ENCODE data around the gene SCARB1.

The SCARB1 gene

DNA sequence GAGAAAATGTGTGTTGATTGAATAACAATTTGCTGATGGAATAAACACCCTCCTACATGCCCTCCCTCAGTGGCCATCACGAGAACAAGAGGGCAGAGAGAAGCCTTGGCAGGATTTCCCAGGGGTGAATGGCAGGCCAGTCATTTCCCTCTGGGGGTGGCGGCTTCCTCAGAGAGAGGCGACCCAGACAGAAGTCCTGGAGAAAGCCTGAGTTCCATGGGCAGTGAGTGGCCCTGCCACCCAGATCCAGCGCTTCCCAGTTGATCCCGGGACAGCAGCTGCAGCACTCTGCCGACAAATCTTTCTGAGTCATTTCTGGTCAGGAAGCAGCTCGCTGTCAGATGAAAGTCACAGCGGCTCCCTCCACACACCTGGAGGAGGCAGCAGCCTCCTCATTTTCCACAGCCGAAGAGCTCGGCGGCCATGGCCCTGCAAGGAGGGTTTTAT, 123.0 kb downstream of the SCARB1 start:
- DNase-seq = no peak

DNA sequence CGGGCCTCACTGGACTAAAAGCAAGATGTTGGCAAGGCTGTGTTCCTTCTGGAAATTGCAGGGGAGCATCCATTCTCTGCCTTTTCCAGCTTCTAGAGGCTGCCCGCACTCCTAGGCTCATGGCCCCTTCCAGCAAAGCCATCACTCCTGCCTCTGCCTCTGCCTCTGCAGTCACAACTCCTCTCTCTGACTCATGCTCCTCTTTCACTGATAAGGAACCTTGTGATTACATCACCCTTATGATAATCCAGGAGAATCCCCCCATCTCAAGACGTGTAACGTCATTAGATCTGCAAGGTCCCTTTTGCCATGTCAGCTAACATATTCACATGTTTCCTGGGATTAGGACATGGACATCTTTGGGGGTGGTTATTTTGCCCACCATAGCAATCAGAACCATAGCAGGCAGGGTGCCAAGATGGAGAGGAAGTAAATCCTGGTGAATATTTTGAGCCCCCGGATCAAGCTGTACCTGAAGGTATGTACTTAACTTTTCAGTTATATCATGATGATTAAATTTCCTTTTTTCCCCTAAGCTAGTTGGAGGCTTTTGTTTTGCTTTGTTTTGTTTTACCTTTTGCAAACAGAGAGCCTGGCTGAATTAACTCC, 123.6 kb downstream of the SCARB1 start:
- no peak for DNase-seq

DNA sequence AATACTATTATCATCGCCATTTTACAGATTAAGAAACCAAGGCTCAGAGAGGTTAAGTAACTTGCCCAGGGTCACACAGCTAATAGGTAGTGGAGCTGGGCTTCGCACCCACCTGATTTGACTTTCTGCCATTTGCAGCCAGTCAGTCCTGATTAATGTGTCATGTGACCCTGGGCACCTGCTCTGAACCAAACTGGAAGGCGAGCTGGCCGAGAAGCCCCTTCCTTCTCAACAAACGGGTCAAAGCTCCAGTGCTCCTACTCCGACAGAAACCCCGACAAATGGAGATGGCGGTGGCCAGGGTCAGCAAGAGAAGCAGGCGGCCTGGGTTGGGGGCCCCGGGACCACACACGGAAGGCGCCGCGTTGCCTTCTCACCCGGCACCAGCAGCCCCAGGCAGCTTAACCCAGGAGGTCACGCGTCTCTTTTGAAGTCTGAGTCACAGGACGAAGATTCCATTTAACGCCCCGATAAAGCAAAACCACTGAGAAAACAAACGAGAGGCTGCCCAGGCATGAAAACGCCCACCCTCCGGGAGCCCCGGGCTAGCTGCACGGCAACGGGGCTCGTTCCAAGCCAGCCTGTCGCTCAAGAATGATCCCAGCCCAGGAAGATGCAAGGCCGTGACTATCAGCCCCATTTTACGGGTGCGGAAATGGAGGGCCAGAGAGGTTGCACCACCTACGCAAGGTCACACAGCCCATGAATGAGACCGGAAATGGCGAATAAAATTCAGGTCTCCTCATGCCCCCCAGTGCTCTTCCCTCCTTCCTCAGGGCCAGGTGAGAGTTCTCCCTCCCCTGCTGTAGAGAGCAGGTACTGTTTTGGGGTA, 124.8 kb downstream of the SCARB1 start:
- DNase-seq = no peak

DNA sequence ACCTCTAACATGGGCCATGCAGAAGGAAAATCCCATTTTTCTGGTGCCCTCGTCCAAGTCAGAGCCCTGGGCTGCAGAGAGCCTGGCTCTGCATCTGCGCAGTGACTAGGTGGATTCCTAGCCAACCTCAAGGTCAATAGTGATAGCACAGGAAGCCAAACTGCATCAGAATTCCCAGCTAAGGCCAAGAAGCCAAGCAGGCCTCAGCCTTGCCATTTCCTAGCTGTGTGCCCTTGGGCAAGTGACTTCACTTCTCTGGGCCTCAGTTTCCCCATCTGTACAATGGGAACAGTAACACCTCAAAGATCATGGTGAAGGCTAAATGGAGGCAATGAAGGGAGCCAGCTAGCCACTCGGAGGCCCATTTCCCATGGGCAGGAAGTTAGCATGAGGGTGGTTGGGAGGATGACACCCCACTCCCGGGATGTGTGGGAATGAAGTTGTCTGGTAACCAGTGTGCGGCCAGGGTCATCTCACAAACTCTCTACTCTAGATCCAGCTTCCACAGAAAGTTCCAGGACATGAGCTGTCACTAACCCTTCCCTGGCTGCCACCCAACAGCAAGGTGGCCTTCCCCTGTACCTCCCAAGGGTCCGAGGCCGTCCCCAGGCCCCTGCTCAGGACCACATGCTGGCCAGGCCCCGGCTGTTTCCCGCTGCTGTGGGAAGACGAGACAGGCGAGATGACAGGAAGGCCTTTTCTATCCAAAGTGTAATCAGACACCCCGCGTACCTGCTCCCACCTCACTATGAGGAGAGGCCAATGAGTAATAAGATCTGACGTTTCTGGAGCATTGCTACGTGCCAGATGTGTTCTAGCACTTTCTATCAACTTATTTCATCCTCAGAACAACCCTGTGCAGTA, 125.7 kb downstream of the SCARB1 start:
- DNase-seq = no peak

DNA sequence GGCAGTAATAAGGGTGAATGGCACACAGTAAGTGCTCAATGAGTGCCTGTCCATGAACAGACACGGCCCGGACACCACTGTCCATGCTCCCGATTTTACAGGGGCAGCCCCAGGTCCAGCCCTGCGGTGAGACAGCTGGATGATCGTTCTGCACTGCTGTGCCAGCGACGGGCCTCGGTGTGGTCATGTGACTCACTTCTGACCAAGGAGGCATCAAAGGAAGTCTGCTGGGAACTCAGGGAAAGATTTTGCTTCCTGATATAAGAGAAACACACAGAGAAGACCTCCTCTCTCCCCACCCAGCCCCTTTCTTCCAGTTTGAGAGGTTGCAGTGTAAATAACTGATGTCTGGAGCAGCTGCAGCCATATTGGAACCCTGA, 126.6 kb downstream of the SCARB1 start:
- DNase-seq = no peak

DNA sequence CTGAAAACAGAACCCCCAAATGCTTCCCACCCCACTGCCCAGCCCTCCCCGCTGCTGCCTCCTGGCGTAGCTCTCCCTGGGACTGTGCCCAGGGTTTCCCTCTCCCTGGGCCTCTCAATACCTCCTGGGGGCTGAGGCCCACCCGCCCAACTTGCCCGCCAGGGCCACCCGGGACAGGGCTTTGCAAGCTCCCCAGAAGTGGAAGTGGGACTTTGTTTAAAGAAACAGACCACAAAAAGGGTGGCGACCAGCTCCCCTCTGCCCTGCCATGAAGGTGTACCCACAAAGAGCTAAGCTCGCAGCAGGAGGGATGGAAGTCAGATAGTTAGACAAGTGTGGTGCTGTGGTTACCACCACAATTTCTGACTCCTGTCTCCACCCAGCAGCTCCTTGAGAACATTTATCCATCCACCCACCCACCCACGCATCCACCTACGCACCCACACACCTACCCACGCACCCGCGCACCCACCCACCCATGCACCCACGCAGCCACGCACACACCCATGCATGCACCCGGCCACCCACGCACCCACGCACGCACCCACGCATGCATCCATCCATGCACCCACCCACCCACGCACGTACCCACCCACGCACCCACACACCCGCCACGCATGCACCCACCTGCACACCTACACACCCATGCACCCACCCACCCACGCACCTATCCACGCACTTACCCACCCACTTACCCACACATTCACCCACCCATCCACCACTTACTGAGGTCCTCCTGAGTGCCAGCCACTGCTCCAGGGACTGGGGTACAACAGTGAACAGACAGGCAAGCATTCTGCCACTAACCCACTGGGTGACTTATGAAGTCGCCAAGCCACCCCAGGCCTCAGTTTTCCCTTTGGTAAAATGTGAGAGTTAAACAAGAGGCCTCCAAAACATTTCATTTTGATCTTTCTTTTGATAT, 127.3 kb downstream of the SCARB1 start:
- no peak for DNase-seq

DNA sequence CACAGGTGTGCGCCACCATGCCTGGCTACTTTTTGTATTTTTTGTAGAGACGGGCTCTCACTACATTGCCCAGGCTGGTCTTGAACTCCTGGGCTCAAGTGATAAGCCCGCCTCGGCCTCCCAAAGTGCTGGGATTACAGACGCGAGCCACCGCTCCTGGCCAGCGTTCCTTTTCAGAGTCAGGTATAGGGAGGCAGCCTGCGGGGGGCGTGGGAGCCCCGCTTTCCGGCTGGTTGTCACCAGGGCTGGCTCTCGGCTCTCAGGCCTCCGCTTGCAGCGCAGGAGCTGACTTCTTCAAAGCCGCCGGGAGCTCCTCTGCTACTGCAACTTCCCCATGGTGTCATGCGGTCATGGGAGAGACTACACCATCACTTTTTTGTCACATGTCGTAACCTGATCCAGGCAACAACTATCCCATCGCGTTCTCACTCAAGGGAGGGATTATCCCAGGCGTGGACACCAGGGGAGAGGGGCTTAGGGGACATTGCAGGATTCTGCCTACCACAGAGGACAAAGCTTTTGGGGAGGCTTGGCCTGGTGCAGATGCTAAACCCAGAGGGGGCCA, 129.4 kb downstream of the SCARB1 start:
- DNase-seq = no peak

DNA sequence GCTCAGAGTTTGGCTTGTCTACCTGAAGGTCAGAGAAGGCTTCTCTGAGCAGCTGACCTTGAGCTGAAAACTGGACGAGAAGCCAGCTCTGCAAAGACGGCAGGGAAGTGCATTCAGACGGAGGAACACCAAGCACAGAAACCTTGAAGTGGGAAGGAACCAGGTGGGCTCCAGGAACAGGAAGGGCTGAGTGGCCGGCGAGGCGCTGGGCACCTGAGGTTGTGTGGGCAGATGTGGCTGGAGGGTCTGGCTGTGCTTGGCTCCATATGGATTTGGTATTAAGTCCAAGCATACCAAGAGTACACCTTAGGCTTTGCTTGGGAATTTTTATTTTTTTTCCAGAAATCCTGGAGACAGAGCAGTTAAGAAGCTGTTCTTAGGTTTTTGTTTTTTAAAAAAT, 130.6 kb downstream of the SCARB1 start:
- no peak for DNase-seq

DNA sequence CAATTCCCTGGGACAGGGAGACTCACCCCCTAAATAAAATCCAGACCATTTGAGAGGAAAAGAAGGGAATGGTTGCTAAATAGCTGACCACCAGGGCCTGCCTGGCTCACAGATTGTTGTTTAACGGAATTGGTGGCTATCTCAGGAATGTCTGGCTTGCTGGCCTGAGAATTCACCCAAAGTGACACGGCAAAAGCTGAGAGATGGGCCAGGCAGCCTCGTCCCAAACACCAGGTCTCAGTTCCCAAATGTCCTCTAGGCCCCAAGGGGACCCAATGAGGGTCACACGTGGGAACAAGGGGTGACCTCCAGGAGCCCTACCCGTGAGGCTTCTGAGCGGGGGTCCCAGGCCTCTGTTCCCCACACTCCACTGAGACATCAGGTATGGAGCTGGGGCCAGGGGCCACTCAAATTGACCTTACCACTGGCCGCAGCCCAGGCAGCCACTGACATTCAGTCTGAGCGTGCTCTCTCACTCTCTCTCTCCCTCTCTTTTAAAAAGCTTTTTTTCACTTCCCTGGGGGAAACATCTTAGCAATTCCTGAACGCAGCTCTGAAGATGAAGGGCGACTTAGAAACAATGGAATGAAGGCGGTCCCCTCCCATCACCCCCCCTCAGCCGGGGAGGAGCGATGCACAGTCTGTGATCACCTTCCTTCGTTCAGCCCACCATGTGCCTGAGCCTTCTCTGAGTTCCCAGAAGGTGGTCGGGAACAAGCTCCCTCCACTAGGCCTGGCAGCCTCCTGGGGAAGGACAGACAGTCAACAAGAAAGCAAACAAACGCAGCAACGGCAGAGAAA, 131.2 kb downstream of the SCARB1 start:
- no peak for DNase-seq

DNA sequence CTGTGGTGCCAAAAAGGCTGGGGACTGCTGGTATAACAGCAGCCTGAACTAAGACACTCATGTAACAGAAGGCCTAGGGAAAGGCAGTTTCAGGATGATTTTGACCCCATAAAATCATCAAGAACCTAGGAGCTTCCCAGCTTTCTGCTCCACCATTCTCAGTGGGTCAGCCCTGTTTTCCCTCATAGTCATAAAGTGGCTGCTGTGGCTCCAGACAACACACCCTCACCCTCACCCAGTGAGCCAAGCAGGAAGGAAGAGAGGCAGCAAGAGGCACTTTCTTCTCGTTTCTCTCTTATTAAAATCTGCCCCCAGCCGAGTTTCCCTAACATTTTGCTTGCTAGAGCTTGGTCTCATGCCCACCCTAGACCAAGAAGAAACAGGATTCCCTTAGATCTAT, 131.8 kb downstream of the SCARB1 start:
- no peak for DNase-seq

DNA sequence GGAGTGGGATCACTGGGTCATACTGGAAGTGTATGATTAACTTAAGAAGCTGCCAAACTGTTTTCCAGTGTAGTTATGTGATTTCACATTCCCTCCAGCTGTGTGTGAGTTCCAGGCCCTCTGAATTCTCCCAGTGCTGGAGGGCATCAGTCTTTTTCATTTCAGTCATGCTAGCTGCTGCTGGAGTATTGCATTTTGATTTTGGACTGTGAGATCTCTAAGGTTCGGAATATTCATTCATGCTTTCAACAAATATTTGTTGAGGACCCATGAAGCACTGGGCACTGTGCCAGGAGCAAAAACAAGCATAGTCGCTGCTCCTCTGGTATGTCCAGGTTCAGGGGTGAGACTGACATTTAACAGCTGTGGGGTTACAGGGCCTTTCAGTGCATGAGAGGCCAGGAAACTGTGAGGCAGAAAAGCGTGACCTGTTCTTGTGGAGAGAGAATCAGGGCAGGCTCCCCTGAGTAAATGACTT, 133.2 kb downstream of the SCARB1 start:
- no peak for DNase-seq

DNA sequence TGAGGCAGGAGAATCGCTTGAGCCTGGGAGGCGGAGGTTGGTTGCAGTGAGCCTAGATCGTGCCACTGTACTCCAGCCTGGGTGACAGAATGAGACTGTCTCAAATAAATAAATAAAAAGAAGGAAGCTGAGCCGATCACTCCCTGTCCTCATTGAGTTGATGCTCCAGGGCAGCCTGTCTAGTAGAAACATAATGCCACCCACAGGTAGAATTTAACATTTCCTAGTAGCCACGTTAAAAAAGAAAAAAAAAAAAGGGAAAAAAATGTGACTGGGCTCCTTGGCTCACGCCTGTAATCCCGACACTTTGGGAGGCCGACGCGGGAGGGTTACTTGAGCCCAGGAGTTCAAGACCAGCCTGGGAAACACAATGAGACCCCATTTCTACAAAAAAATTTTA, 135.7 kb downstream of the SCARB1 start:
- no peak for DNase-seq

DNA sequence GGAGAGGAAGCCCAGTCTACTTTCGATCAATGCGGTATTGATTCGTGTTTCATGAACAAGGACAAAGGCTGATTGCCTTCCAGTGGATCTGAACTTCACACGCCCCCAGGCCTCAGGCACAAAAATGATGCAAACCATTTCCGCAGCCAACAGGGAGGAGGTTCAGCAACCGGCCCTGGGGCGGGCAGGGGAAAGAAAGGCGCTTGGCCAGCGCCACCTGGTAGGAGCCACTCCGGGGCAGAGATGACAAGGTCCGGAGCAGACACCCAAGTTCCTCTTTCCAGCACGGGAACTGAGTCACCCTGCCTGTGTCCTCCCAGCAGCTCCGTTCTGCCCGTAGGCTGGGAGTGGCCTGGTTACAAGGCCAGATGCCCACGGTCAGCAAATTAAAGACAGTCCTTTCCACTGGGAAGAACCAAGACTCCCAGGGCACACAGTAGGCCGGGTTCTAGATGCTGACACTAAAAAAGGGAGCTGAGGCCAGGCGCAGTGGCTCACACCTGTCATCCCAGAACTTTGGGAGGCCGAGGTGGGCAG, 136.3 kb downstream of the SCARB1 start:
- no peak for DNase-seq

All from NCI-H2081 treated with DMSO at 0.1 percent for 48 hours (cell line).